Stimulated activated CD8-positive, alpha-beta memory T cell treated with anti-CD3 and anti-CD28 coated beads, Interleukin-15, amount 100 ng/mL, for 1 hour (primary cell): Measurements from ENCODE around the gene SAXO2.
"Not testable (repeated sequence)": the region's sequence is repeated elsewhere in the genome, so short reads cannot be mapped to it uniquely, and the experiment has no call there.

Source experiments
- DNase-seq: peaks from one replicate; pipeline ENCODE4 v3.0.0-alpha.2; 2020; ENCODE audit warnings: low read depth

The SAXO2 gene, protein sequence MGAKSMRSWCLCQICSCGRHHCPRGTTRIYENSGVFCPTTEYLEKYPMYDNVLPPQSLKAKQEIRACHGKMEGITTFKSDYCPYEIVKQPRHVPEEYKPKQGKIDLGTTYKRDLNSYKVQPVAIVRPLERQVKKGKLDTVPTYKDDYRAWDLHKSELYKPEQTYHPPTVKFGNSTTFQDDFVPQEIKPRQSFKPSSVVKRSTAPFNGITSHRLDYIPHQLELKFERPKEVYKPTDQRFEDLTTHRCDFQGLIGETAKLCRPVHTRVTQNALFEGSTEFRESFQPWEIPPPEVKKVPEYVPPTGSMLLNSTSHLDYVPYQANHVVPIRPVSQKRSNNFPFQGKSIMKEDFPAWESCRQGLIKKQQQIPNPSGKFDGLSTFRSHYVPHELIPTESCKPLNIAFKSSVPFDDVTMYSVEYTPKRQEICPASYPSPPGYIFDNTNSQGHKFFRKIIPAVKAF

DNA sequence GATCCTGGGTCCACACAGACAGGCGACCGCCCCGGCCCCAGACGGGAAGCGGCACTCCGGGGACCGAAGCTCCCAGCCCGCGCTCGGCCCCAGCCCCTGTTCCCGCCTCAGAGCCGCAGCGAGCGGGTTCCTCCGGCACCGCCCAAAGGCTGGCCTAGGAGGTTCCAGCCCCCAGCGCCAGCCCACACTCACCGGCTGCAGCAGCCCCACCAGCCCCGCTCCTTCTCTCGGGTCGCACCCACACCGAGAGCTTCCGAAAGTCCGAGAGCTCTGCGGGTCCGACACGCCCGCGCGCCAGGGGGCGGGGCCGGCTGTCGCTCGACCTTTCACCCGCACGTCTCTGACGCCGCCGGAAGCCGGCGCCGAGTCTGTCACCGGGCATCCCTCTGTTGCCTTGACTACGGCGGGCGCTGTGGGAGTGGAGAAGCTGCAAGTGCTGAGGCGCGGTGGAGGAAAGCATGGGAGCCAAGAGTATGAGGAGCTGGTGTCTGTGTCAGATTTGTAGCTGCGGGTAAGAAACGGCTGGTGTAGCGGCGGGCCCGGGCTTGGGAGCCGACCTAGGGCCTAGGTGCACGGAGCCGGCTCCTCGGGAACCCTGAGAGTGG, at the start of gene SAXO2, which contains the start of gene EFL1:
SAXO2 (plus strand) TSS at position 397 of the 605 bp plus-strand sequence; CDS start at position 459, 62 bp downstream.
EFL1 (minus strand) TSS at position 313 of the 605 bp plus-strand sequence. CDS start 956 bp downstream, outside the sequence.
- peak; percentile 84 for DNase-seq

DNA sequence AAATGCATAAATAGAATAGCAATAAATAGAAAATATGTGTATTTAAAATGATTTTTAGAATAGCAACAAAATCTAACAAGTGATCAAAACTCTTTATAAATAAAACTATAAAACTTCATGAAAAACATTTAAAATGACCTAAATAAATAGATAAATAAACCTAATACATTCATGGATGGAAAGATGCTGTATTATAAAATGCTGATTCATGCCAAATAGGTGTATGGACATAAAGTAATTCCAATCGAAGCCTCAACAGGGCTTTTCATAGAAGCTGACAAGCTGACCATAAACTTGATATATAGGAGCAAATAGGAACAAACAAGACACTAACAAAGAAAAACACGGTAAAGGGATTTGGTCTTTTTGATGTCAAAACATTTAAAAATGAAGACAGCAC, 46.5 kb upstream of the SAXO2 start:
- not testable (repeated sequence) for DNase-seq

DNA sequence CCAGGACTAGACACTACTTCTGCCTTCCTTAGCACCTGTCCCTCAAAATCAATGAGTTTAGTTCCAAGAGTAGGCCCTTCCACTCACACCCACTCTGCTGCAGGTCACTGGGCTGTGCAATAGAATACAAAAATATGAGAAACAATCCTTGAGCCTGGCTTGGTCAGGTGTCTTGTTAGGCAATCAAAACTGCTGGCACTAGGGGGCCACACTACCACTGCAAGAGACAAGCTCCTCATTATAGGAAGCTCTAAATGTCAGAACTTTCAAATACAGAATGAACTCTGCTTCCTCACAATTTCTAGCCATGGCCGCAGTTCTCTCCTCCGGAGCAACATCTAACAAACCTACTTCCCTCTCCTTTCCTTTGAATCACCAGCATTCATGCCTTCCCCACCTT, 41.1 kb upstream of the SAXO2 start:
- DNase-seq = not testable (repeated sequence)

- no peak for DNase-seq
These were observed 33.9 kb upstream of the SAXO2 start for GRCh38 chr15:82228750-82229149.

GRCh38 chr15:82231233-82231632, 31.4 kb upstream of the SAXO2 start:
- DNase-seq = no peak

- no peak for DNase-seq
These were observed 30.8 kb upstream of the SAXO2 start for GRCh38 chr15:82231842-82232241.

DNA sequence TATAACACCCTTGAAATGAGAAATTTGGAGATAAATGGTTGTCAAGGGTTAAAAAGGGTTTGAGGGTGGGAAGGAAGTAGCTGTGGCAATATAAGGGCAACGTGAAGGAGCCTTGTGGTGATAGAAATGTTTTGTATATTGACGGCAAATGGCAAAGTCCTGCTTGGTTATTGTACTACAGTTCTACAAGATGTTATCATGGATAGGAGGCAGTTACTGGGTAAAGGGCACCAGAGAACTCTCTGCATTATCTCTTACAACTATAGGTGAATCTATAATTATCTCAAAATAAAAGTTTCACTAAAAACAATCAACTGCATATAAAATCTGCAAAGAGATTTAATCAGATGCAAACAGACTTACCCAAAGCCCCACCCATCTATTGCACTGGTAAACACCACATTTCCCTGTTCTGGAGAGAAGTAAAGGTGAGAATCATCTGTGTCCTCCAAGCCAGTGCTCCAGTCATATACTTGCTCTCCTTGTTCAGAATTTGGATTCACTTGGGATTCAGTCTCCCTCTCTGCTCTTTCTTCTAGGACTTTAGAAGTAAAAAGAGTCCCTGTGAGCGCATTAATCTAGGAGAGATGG, 24.6 kb upstream of the SAXO2 start:
- DNase-seq = not testable (repeated sequence)

DNA sequence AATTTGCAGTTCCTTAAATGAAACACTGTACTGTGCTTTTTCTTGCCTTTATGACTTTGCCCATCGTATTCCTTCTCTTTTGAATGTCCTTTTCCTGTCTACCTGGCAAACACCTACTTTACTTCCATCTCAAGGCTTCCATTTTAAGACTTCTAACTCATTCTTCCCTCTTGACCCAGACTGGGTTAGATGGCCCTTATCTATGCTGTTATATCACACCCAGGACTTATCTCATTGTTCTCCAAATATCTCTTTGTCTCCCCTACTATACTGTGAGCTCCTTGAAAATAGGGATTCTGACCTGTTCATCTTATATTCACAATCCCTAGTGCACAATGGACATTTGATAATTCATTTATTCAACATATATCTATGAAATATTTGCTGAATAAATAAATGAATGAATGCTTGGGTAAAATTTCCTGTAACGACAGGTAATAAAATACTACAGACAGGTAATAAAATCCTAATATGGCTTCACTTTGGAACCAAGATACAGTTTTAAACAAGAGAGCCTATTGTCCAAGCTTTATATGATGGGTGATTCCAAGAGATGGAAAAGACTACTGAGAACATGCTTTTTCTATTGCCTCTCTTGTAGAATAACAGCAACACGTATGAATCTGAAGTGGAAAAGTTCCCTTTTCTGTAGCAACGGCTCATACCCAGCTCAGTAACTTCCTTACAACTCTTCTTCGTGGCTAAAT, 22.8 kb upstream of the SAXO2 start:
- DNase-seq = no peak

- DNase-seq = not testable (repeated sequence)
These were observed 20.6 kb upstream of the SAXO2 start for GRCh38 chr15:82241836-82242499.

DNA sequence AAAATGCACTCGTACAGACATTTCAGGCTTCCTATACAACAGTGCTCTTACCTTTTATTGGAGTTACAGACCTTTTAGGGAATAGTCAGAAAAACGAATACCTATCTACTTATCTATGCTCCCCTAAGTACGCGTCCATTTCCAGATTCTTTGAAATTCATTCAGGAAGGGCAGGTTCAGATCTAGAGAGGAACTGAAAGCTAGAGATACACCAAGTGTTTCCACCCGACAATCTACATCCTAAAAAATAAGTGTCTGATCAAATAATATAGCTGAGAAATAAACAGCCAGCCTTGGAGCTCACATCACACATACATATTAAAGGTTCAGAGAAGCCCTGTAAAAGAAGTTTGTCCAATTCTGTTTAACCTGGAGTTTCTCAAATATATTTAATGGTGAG, 19.0 kb upstream of the SAXO2 start:
- DNase-seq = not testable (repeated sequence)

- DNase-seq = not testable (repeated sequence)
These were observed 16.7 kb upstream of the SAXO2 start for GRCh38 chr15:82245956-82246355.

GRCh38 chr15:82248261-82248660, 14.4 kb upstream of the SAXO2 start:
- DNase-seq = not testable (repeated sequence)

- DNase-seq = not testable (repeated sequence)
These were observed 824 bp upstream of the SAXO2 start for GRCh38 chr15:82261566-82262421.

DNA sequence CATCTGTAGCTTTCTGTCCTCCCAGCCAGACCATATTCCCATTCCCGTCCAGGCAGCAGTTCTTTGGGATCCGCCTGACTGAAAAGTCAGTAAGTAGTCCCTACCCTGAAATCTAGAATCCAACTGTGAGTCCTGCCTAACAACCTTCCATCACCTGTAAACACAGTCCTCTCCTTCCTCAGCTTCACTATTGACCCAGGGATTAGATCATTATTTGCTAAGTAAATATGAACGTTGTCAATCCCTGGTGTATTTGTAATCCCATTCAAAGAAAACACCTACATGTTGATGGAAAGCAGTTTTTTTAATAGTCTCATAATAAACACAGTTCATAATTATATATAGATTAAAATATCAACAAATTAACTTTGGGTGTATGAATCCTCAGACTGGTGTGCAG, 732 bp downstream of the SAXO2 start:
- DNase-seq = no peak

GRCh38 chr15:82267137-82267536, 4.5 kb downstream of the SAXO2 start:
- DNase-seq = not testable (repeated sequence)

GRCh38 chr15:82268454-82268853, 5.8 kb downstream of the SAXO2 start:
- not testable (repeated sequence) for DNase-seq

DNA sequence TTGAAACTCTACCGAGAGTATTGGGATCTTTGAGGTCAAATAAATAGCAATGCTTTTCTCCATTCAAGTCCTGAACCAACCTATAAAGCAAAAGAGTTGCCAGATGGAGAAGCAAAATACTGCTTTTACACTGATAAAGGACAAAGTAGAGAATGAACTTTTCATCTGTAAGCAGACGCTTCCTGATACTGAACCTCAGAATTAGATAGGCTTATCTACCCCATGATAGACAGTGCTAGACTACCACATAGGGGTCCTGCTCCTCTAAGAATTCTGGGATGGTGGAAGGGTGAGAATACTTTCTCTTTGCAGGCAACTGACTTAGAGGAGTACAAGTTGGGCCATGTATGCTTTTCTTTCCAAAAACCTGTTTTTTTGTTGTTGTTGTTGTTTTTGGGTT, 9.5 kb downstream of the SAXO2 start:
- no peak for DNase-seq

DNA sequence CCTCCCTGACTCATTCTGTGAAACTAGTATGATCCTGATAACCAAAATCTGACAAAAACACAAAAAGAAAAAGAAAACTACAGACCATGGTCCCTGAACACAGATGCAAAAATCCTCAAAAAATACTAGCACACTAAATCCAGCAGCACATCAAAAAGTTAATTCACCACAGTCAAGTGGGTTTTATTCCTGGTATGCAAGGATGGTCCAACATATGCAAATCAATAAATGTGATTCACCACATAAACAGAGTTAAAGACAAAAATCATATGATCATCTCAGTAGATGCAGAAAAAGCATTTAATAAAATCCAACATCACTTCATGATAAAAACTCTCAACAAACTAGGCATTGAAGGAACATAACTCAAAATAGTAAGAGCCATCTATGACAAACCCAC, 12.8 kb downstream of the SAXO2 start:
- DNase-seq = no peak

GRCh38 chr15:82281276-82281675, 18.7 kb downstream of the SAXO2 start:
- not testable (repeated sequence) for DNase-seq

GRCh38 chr15:82282386-82282785, 19.8 kb downstream of the SAXO2 start:
- DNase-seq = not testable (repeated sequence)

- DNase-seq = not testable (repeated sequence)
These were observed 21.8 kb downstream of the SAXO2 start for GRCh38 chr15:82284381-82284780.
